ENCODE results near the gene SHROOM3.

- TF ChIP-seq, protein P1, sequence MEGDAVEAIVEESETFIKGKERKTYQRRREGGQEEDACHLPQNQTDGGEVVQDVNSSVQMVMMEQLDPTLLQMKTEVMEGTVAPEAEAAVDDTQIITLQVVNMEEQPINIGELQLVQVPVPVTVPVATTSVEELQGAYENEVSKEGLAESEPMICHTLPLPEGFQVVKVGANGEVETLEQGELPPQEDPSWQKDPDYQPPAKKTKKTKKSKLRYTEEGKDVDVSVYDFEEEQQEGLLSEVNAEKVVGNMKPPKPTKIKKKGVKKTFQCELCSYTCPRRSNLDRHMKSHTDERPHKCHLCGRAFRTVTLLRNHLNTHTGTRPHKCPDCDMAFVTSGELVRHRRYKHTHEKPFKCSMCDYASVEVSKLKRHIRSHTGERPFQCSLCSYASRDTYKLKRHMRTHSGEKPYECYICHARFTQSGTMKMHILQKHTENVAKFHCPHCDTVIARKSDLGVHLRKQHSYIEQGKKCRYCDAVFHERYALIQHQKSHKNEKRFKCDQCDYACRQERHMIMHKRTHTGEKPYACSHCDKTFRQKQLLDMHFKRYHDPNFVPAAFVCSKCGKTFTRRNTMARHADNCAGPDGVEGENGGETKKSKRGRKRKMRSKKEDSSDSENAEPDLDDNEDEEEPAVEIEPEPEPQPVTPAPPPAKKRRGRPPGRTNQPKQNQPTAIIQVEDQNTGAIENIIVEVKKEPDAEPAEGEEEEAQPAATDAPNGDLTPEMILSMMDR (IDR thresholded peaks at IDR 0.05; ENCODE audit: insufficient read depth, low read length, poor library complexity, severe bottlenecking): no peak
- no peak for TF ChIP-seq EZH2phosphoT487 (conservative IDR thresholded peaks at IDR 0.05; ENCODE audit: low read length)
Measured at GRCh38 chr4:76747563-76747962, 312.5 kb downstream of the SHROOM3 start.
